GM18517 (cell line): ENCODE measurements around the gene SLC12A6.

Experiments used
- ATAC-seq: cut with Tn5 transposase; IDR thresholded peaks from one replicate; pipeline ENCODE4 v1.9.1; 2021; ENCODE audit warnings: mild to moderate bottlenecking, moderate library complexity; ENCODE audit not compliant: unreplicated experiment

The SLC12A6 gene

DNA sequence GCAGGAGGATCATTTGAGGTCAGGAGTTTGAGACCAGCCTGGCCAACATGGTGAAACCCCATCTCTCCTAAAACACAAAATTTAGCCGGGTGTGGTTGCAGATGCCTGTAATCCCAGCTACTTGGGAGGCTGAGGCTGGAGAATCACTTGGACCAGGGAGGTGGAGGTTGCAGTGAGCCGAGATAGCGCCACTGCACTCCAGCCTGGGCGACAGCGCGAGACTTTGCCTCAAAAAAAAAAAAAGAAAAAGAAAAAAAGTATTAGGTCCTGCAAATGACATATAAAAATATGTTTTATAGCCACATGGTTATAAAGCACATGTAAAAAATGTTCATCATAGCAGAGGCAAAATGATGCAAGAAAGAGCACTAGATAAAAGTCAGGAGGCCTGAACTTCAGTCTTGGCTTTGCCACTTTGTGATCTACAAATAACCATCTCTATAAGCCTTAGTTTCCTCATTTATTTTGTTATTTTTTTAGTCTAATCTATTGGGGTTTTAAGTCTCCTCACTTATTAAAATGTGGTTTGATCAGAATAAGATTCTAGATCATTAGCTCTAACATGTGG lies 4.9 kb downstream of the SLC12A6 start:
- no peak for ATAC-seq

DNA sequence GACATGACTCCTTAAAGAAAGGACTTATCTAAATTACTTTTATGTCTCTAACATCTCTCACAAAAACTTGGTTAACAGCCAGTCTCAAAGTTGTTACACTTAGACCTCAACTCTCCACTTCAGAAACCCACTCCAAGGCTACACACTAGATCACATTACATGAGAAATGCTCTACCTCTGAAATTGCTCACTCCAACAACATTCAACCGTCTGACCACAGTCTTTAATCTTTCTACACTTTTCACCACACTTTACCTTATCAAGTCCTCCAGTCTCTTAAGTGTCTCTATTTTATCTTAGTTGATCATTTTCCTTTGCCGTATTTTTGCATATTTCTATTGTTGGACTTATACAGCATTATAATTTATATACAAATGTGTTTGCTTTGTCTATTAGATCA lies 5.8 kb downstream of the SLC12A6 start:
- no peak for ATAC-seq

DNA sequence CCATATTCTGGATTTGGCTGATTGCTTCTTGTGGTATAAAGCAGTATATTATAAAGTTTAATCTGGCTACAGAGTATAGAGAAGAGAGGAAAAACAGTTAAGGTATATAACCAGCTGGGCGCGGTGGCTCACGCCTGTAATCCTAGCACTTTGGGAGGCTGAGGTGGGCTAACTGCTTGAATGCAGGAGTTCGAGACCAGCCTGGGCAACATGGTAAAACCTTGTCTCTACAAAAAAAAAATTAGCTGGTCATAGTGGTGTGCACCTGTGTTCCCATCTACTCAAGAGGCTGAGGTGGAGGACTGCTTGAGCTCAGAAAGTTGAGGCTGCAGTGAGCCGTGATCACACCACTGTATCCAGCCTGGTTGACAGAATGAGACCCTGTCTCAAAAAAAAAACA lies 7.3 kb downstream of the SLC12A6 start:
- no peak for ATAC-seq

DNA sequence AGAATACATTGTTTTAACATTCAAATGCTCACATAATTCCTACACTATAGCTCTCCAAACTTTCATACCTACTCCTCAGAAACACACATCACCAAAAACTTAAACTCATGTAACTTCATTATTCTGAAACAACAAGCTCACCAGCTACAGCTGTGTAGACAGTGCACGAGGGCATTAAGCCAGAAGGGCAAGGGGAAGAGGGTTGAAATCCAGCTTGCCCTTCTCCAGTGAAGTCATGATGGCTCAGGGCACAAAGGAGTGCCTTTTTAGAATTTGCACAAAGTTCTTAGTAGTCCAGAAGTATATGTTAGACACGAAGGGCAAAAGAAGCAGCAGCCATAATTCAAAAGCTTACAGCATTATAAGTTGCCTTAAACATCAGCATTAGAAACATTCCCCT lies 8.6 kb downstream of the SLC12A6 start:
- no peak for ATAC-seq

DNA sequence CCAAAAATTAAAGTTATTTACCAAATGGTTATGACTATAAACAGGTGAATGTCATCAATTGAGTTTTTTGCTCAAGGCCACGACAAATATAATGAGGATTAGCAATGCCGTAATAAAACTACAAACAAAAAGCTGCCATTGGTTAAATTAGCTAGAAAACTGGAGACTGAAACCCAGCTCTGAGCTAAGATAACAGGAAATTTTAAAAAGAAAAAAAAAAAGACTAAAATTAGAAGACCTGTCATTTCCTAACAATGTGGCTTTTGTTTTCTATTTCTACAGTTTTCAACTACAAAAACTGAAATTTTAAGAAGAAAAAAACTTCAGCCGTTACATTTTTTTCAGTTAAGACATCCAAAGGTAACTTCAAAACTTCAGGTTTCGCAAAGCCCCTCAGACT lies 9.7 kb downstream of the SLC12A6 start:
- ATAC-seq = no peak

DNA sequence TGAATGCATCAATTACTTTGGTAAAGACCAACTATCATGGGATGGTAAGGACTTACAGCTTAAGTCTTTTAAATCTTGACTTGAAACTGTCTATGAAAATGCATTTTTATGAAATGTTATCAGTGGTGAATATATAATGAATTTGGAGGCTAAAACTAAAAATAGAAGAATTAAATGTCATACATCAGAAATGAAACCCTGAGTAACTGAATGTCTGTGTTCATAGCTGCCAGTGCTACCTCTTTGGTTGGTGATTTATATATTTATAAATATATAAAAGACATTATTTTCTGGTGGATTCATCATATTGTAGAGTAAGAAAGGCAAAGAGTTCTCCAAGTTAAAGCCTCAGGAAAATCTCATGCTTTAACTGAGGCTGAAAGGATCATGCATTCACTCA lies 12.2 kb downstream of the SLC12A6 start:
- no peak for ATAC-seq

DNA sequence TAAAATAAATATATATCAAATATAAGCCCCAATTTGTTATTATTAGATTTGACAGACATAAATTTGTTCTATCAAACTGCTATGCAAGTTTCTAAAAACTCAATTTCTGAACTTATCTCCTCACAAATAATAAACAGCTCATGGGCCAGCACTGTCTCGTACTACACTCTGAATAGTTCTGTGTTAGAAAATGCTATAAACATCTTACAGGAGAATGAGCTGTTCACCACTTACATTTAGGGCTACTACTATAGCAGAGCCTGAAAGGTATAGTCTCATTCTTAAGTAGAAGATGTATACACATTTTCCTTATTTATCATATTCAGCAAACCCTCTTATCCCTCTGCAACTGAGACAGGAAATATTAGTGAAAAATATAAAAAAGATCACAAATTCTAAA lies 12.6 kb downstream of the SLC12A6 start:
- ATAC-seq = no peak

DNA sequence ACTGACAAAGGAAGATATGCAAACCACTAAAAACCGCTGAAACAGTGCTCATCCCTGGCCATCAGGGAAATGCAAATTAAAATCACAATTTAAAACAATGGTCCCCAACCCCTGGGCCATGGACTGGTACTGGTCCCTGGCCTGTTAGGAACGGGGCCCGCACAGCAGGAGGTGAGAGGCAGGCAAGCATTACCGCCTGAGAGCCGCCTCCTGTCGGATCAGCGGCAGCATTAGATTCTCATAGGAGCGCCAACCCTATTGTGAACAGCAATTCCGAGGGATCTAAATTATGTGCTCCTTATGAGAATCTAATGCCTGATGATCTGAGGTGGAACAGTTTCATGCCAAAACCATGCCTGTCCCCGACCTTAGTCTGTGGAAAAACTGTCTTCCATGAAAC lies 14.4 kb downstream of the SLC12A6 start:
- no peak for ATAC-seq

DNA sequence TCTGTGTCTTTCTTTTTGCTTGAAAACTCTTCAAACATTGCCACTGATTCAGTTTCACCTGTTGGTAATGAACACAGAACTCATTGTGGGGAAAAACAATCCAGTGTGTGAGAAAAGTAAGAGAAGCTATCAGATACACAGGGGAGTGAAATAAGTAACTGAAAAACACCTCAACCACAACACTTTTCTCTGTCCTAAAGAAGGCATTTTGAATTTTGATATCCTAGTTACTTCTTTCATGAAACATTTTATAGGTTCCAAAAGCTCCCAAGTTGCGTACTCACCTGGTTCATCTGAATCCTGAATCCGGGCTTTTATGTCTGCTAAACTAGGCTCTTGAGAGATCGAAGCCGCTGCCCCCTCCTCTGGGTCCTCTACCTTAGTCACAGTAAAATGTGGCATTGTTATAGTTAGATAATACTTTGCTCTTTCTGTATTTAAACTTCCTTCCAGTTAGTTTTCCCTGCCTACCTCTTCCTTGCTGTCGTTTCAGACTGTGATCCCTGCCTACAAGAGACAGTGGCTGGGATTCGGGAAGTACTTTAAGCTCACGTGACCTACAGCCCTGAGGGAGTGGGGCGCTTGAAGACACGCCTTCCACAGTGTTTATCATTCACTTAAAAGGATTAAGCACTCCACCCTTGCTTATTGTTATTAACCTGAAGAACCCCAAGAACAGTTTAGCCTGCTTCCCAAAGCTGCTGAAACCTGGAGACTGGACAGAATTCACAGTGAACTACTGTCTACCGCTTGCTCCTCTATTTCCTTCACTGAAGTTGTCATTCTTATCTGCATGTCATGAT lies 19.1 kb downstream of the SLC12A6 start:
- ATAC-seq = peak; percentile 74

DNA sequence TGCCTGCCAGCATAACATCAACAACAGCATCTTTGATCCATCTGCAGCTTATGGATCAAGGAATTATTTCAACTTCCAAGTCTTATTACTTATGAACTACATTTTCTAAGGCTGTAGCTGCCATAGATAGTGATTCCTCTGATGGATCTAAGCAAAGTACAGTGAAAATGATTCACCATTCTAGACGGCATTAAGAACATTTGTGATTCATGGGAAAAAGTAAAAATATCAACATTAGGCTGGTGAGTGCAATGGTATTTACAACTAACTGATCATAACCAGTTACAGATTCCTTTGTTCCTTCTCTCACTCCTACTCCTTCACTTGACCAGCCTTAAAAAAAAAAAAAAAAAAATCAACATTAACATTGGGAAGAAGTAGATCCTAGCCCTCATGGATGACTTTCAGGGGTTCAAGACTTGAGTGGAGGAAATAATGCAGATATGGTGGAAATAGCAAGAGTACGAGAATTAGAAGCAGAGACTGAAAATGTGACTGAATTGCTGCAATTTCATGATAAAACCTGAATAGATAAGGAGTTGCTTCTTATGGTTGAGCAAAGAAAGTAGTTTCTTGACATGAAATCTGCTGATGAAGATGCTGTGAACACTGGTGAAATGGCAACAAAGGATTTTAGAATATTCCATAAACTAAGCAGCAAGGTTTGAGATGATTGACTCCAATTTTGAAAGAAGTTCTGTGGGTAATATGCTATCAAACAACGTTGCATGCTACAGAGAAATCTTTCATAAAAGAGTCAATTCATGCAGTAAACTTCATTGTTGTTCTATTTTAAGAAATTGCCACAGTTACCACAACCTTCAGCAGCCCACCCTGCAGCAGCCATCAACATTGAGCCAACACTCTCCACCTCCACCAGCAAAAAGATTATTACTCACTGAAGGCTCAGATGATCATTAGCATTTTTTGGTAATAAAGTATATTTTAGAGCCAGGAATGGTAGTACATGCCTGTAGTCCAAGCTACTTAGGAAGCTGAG lies 22.8 kb downstream of the SLC12A6 start:
- no peak for ATAC-seq

DNA sequence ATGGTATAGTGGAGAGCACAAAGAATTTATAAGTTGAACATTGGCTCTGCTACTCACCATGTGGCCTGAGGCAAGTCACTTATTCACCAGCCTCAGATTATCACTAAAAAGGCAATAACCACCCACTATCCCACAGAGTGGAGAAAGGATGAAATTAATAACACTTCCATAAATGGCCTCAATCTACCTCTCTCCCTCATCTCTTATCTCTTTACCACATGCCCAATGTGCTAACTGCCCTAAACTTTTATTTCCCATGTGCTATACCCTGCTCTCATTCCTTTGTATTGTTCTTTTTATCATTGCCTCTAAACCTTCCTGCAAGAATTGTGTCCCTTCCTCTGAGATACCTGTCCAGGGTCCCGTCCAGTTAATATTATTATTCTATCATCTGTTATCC lies 26.0 kb downstream of the SLC12A6 start:
- ATAC-seq = no peak

DNA sequence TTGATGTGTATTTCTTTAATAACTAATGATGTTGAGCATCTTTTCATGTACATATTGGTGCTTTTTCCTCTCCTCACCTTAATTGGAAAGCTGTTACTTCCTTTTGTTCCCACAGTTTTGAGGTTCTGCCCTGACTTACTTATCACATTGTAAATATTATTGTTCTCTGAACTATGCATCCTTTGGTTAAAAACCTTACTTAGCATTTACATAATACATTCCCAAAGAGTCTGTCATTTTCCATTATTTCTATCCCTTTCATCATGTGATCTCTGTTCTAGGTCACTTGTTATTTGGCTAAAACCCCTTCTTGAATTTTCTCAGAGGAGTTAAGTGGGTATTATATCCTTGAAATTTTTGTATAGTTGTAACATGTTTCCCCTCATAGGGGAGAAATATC lies 33.0 kb downstream of the SLC12A6 start:
- no peak for ATAC-seq

DNA sequence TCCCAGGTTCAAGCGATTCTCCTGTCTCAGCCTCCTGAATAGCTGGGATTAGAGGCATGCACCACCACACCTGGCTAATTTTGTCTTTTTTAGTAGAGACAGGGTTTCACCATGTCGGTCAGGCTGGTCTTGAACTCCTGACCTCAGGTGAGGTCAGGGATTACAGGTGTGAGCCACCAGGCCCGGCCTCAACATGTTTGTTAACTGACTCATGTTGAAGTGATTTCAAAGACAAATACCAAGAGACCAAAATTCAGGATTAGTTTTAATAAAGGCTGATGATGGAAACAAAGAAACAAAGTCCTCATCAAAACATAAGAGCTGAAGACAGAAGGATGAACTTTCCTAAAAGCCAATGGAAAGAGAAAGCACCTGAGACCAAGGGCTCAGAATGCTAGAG lies 36.5 kb downstream of the SLC12A6 start:
- no peak for ATAC-seq

DNA sequence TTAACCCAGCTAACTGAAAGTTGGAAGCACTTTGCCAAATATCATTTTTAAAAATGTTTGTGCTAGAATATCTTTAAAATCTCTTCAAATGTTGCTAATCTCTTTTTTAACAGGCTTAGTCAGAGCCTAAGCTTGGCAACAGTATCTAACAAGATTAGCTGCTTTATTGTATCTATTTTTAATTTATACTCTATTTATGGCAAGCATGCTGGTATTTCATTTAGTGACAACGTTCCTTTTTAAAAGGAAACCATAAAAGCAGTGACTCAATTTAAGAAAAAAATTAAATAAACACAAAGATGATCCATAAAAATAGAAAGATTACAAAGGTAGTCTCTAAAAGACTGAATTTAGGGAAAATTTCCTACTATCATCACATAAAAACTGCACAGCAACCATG lies 40.5 kb downstream of the SLC12A6 start:
- no peak for ATAC-seq

DNA sequence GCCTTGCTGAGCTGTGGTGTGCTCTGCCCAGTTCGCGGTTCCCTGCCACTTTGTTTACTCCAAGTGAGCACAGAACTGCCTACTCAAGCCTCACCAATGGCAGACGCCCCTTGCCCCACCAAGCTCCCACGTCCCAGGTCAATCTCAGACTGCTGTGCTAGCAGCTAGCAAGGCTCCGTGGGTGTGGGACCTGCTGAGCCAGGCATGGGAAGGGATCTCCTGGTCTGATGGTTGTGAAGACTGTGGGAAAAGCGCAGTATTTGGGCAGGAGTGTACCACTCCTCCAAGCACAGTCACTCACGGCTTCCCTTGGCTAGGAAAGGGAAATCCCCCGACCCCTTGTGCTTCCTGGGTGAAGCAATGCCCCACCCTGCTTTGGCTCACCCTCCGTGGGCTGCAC lies 45.0 kb downstream of the SLC12A6 start:
- no peak for ATAC-seq

DNA sequence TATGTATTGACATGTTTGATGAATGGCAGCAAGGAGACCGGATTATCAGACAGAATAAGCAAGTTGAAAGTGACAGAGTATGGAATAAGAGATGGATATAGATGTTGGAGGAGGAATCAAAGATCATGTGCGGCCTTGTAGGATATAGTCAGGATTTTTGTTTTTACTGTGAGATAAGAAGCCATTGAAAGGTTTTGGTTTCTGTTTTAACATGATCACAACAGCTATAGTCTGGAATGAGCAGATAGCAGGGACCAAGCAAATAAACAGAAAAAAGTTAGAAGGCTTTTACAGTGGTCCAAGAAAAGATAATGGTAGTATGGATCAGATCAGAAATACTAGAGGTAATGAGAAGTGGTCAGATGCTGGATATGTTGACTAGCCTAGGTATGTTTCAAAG lies 52.6 kb downstream of the SLC12A6 start:
- no peak for ATAC-seq

DNA sequence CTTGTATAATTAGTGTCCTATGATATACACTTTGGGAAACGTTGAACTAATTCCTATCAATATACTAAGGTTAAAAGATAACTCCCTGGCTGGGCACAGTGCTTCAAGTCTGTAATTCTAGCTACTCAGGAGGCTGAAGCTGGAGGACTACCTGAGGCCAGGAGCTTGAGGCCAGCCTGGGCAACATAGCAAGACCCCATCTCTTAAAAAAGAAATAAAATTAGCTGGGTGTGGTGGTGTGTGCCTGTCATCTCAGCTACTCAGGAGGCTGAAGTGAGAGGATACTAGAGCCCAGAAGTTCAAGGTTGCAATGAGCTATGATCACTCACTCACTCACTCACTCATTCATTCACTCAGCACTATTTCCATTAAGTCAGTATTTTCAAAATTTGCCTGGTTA lies 55.2 kb downstream of the SLC12A6 start:
- no peak for ATAC-seq

DNA sequence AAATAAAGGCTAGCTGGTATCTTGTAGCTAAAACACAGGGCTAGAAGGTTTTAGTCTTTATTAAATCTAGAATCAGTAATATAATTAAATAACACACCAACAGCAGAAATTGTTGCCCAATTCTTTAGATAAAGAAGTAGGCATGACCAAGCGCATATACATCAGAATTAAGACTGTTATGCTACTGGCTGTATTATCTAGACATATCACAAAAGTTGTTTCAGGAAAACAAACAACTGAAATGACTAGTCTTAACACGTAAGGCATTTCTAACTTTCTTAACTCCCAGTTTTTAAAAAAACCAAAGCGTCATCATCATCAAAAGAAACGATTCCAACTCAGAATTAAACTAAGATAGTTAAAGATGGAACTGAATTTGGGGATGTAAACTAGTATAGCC lies 57.4 kb downstream of the SLC12A6 start:
- ATAC-seq = no peak

DNA sequence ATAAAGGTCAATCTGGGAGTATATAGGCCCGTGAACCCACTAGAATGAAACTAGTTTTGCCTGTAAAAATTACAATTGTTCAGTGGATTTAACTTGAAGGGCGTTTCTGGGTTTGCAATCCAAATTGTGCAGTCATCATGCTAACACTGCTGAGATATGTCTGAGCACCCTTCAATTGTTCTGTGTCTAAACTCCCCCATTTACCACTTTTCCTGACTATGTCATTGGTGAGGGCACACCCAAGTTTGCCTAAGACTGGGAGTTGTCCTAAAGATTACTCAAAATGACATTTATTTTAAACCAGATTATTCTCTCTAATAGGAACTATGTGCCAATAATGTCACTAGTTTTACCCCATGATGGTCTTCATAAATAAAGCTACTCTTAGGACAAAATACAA lies 58.2 kb downstream of the SLC12A6 start:
- no peak for ATAC-seq

DNA sequence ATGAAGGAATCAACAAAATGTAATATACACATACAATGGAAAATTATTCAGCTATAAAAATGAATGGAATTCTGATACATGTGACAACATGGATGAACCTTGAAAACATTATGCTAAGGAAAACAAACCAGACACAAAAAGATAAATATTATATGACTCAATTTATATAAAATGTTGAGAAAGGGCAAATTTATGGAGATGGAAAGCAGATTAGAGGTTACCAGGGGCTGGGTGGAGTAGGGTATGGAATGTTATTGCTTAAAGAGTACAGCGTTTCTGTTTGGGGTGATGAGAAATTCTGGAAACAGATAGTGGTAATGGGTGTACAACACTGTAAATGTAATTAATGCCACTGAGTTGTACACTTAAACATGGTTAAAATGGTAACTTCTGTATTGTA lies 61.9 kb downstream of the SLC12A6 start:
- no peak for ATAC-seq

DNA sequence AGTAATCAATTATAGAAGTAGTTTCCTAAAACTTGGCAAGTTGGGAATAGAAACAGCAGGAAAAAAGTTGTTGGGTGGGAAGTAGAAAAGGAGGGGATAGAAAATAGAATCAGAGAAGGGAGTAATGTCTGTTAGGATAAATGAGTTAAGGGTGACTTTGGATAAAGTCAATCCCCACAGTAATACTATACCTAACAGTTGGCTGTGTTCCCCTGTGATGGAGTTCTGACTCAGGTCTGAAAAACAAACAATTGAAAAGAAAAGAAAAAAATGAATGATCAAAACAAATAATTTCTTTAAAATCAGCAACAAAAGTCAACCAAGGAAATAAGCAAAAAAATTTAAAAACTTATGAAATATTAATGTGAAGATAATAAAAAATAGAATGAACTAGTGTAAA lies 62.4 kb downstream of the SLC12A6 start:
- ATAC-seq = no peak

DNA sequence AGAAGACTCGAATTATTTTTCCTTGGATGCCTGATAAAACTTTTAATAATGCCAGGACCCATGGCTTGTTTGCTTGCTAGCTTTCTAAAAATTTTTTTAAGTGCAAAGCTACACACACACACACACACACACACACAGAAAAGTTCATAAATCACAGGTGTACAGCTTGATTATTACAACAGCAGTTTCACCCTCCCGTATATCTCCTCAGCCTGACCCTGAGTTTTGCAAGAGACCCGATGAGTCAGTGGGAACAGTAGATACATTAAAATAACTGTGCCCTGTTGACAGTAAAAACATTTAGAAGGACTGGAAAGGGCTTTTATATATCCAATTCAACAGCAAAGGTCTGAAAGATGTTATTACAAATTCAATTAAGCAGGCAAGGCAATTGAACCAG lies 66.1 kb downstream of the SLC12A6 start:
- no peak for ATAC-seq
